Stimulated activated CD8-positive, alpha-beta memory T cell treated with anti-CD3 and anti-CD28 coated beads, Interleukin-7, amount 100 ng/mL, for 4 hours (primary cell): ENCODE data around the gene HGS.

Experiments used
- DNase-seq, 2 donors: peaks; one replicate each; pipeline ENCODE4 v3.0.0-alpha.2; 2020; ENCODE audit warnings: low read depth in 2 of 2

The HGS gene

GRCh38 chr17:81741049-81741593 is 57.3 kb downstream of the HGS start:
- DNase-seq: no peak

- DNase-seq: no peak
Observed at GRCh38 chr17:81741594-81742452, 58.0 kb downstream of the HGS start.
